PC-9 (cell line): Measurements from ENCODE around the gene STPG1. TPM values are rescaled to one million over a fixed set of nuclear protein-coding genes. Genes with fewer than 3 reads are reported as not detected.

Source experiments
- BruUV-seq: library from RNA; stranded (reverse); fragments of 400-500 nt; replicated peaks from 2 replicates; lab custom pipeline; 2021; lab: Mats Ljungman, UMichigan
- CTCF ChIA-PET: fragments of 300-600 bp; sonication (Branson Sonifier 250); formaldehyde crosslinking; loops from one replicate; lab custom pipeline; 2022; ENCODE audit warnings: antibody characterized with exemption; lab: Charles Lee
- POLR2A ChIA-PET: fragments of 300-600 bp; sonication (Branson Sonifier 250); formaldehyde crosslinking; loops from one replicate; lab custom pipeline; 2022; ENCODE audit warnings: antibody characterized with exemption; ENCODE audit not compliant: unreplicated experiment; lab: Charles Lee
- DNase-seq, 2 experiments: peaks; one replicate each; pipeline versions ENCODE4 v3.0.0 to v3.0.0-alpha.2; 2015 to 2022; ENCODE audit warnings: mixed read lengths in 1 of 2
- H2AFZ ChIP-seq: fragments of 200-600 bp; sonication (generic); 2 replicates; pipeline ENCODE4 v1.8.1; 2017; ENCODE audit warnings: antibody characterized with exemption
- H3F3A ChIP-seq: fragments of 200-600 bp; sonication (generic); 2 replicates; pipeline ENCODE4 v1.8.1; 2017; ENCODE audit warnings: antibody characterized with exemption, mild to moderate bottlenecking, low read depth; ENCODE audit not compliant: insufficient read depth
- H3K27ac ChIP-seq: fragments of 200-600 bp; sonication (generic); 2 replicates; pipeline ENCODE4 v1.6.1; 2016; ENCODE audit warnings: mixed run types
- H3K27me3 ChIP-seq: fragments of 200-600 bp; sonication (generic); 2 replicates; pipeline ENCODE4 v1.6.1; 2016; ENCODE audit warnings: low read depth, mixed run types; ENCODE audit not compliant: insufficient read depth
- H3K36me3 ChIP-seq: fragments of 200-600 bp; sonication (generic); 2 replicates; pipeline ENCODE4 v1.6.1; 2016; ENCODE audit warnings: low read depth, mixed run types
- H3K4me1 ChIP-seq: fragments of 200-600 bp; sonication (generic); replicated peaks from 2 replicates; pipeline ENCODE4 v1.6.1; 2016; ENCODE audit warnings: mixed run types; ENCODE audit not compliant: insufficient read depth
- H3K4me2 ChIP-seq: fragments of 200-600 bp; sonication (generic); 2 replicates; pipeline ENCODE4 v1.6.1; 2017; ENCODE audit warnings: mixed run types
- H3K4me3 ChIP-seq: fragments of 200-600 bp; sonication (generic); 2 replicates; pipeline ENCODE4 v1.6.1; 2016; ENCODE audit warnings: mixed run types
- H3K79me2 ChIP-seq: fragments of 200-600 bp; sonication (generic); 2 replicates; pipeline ENCODE4 v1.6.1; 2017; ENCODE audit warnings: low read depth, mixed run types
- H3K9me2 ChIP-seq: fragments of 200-600 bp; sonication (generic); 2 replicates; pipeline ENCODE4 v1.8.1; 2017; ENCODE audit warnings: mild to moderate bottlenecking; ENCODE audit not compliant: insufficient read depth
- H3K9me3 ChIP-seq: fragments of 200-600 bp; sonication (generic); 2 replicates; pipeline ENCODE4 v1.8.1; 2016; ENCODE audit warnings: low read depth; ENCODE audit not compliant: insufficient read depth
- H4K20me1 ChIP-seq: fragments of 200-600 bp; sonication (generic); 2 replicates; pipeline ENCODE4 v1.8.1; 2017; ENCODE audit not compliant: insufficient read depth
- EZH2 ChIP-seq: fragments of 200-600 bp; sonication (generic); IDR thresholded peaks from 2 replicates; pipeline ENCODE4 v1.8.0; 2017; ENCODE audit warnings: antibody characterized with exemption, low read depth
- intact Hi-C: fragments of 100-400 bp; cut with micrococcal nuclease; formaldehyde crosslinking; loops from one replicate; pipeline ENCODE4 v1.10.0; 2022; ENCODE audit not compliant: unreplicated experiment
- total RNA-seq: library from RNA; stranded (reverse); gene quantifications from 2 replicates; pipeline ENCODE4 v1.2.3, GENCODE V29; 2021
- TF ChIP-seq, protein P1 (sequence below): fragments of 200-600 bp; sonication (generic); conservative IDR thresholded peaks from 2 replicates; pipeline ENCODE4 v1.6.1; 2017; ENCODE audit warnings: mixed run types, antibody characterized with exemption, mild to moderate bottlenecking, moderate library complexity

The STPG1 gene
- total RNA-seq, 1 experiment from 2014 or later, result 11.4 TPM

DNA sequence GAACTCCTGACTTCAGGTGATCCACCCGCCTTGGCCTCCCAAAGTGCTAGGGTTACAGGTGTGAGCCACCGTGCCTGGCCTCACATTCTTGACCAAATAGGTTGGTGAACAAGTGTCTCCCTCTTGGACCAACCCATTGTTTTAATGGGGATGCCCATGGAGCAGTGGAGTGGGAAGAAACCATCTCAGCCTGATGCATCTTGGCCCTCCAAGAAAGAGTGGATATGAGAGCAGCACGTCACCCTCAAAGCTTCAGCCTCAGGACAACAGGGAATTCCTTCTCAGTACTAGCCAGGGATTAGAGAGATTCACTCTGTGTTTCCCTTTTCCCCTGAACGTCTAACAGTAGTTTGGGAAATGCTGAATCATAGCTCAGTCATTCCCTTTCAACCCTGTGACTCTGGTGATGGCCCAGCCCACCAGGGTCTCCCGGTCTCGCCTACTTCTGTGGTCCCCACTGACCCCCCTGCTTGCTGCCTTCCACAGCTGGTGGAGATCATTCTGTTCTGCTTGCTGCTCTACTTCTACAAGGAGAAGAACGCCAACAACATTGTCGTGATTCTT lies 39.4 kb upstream of the STPG1 start:
- H3K4me1 ChIP-seq, result no peaks in the 10 kb centered on the region
- POLR2A ChIA-PET, result no interaction called here
- no peaks in the 10 kb centered on the region for H3K9me2 ChIP-seq
- no peaks in the 10 kb centered on the region for H3K9me3 ChIP-seq
- TF ChIP-seq EZH2, result no peak
- TF ChIP-seq, protein P1, sequence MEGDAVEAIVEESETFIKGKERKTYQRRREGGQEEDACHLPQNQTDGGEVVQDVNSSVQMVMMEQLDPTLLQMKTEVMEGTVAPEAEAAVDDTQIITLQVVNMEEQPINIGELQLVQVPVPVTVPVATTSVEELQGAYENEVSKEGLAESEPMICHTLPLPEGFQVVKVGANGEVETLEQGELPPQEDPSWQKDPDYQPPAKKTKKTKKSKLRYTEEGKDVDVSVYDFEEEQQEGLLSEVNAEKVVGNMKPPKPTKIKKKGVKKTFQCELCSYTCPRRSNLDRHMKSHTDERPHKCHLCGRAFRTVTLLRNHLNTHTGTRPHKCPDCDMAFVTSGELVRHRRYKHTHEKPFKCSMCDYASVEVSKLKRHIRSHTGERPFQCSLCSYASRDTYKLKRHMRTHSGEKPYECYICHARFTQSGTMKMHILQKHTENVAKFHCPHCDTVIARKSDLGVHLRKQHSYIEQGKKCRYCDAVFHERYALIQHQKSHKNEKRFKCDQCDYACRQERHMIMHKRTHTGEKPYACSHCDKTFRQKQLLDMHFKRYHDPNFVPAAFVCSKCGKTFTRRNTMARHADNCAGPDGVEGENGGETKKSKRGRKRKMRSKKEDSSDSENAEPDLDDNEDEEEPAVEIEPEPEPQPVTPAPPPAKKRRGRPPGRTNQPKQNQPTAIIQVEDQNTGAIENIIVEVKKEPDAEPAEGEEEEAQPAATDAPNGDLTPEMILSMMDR, result no peak
- no peak overlapping the region for H3K4me3 ChIP-seq
- no peak overlapping the region for H2AFZ ChIP-seq
- H3K36me3 ChIP-seq, result no peaks in the 10 kb centered on the region
- no peaks in the 10 kb centered on the region; the same call in 1 of the 2 replicates for H4K20me1 ChIP-seq
- no peak for DNase-seq
- H3K27me3 ChIP-seq, result no peaks in the 10 kb centered on the region
- no peak overlapping the region for H3K27ac ChIP-seq
- no TSS peak for BruUV-seq
- no peak overlapping the region for H3K4me2 ChIP-seq
- H3F3A ChIP-seq, result no peaks in the 10 kb centered on the region
- CTCF ChIA-PET, result no interaction called here
- intact Hi-C loops, result no loop called here
- H3K79me2 ChIP-seq, result no peaks in the 10 kb centered on the region

DNA sequence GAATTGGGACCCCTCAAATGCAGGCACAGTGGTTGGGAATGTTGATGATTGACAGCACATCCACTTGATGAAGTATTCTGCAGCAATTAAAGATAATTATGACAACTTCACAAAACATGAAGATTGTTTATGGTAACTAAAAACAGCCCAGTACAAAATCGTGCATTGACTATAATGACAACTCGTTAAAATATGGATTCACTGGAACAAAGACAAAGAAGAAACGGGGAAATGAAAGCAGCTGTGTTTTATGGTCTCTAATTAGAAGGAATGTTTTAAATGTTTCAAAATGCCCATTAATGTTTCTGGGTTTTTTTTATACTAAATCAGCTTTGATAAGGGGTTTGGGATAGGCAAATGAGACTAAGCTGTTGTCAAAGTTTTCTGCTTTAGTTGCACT lies 38.2 kb upstream of the STPG1 start:
- no peaks in the 10 kb centered on the region for H3K36me3 ChIP-seq
- no peaks in the 10 kb centered on the region for H3K9me2 ChIP-seq
- no peak overlapping the region for H3K4me2 ChIP-seq
- no peak overlapping the region for H2AFZ ChIP-seq
- no peaks in the 10 kb centered on the region for H3K9me3 ChIP-seq
- no TSS peak for BruUV-seq
- CTCF ChIA-PET, result no interaction called here
- H3K4me1 ChIP-seq, result no peaks in the 10 kb centered on the region
- DNase-seq, result no peak
- no peaks in the 10 kb centered on the region for H3K79me2 ChIP-seq
- no peak overlapping the region for H3K4me3 ChIP-seq
- H3K27ac ChIP-seq, result no peak overlapping the region
- TF ChIP-seq EZH2, result no peak
- TF ChIP-seq, protein P1, result no peak
- H3F3A ChIP-seq, result no peaks in the 10 kb centered on the region
- H3K27me3 ChIP-seq, result no peaks in the 10 kb centered on the region
- no peaks in the 10 kb centered on the region; the same call in 1 of the 2 replicates for H4K20me1 ChIP-seq
- intact Hi-C loops, result no loop called here
- POLR2A ChIA-PET, result interaction anchor here (0.5 kb wide), 1 partner anchor 344 kb away, joined by 4 read pairs; no protein-coding TSS in a partner anchor

DNA sequence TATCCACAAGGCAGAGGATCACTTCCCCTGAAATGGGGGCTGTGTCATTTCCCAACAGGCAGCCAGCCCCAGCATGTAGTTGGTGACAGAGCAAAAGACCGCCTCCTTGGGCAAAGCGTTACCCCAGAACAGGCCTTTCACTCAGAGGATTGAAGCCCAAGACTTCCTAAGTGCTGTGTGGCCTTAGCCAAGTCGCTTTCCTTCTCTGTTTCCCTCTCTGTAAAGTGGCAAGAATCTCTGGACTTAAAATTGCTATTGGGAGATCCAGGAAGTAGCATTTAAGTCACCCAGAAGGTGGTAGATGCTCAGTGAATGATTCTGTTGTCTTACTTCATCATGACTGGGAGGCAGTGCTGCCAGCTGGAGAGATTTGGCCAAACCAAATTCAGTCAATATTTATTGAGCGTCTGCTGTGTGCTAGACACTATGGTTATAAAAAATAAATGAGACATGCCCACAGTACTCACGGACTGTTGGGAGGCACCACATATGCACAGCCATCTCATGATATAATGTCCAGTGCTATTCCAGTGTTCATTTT lies 37.3 kb upstream of the STPG1 start:
- Histone ChIP-seq H3K4me1 (no peaks in the 10 kb centered on the region), H3K9me2 (no peaks in the 10 kb centered on the region), H2AFZ (no peak overlapping the region), H3K36me3 (no peaks in the 10 kb centered on the region), H3K9me3 (no peaks in the 10 kb centered on the region), H4K20me1 (no peaks in the 10 kb centered on the region; the same call in 1 of the 2 replicates), H3F3A (no peaks in the 10 kb centered on the region), H3K4me3 (no peak overlapping the region), H3K4me2 (no peak overlapping the region), H3K27ac (no peak overlapping the region), H3K27me3 (no peaks in the 10 kb centered on the region), H3K79me2 (no peaks in the 10 kb centered on the region)
- TF ChIP-seq EZH2, result no peak
- TF ChIP-seq, protein P1, result no peak
- no TSS peak for BruUV-seq
- DNase-seq, result no peak
- POLR2A ChIA-PET, result no interaction called here
- intact Hi-C loops, result no loop called here
- CTCF ChIA-PET, result no interaction called here
